Epithelial cell of esophagus (primary cell): Measurements from ENCODE around the gene NUBPL.
A peak's percentile ranks its signal among the peaks of the same experiment; 100 is the strongest.
"Not testable (repeated sequence)": the region's sequence is repeated elsewhere in the genome, so short reads cannot be mapped to it uniquely, and the experiment has no call there.

Experiments used
- DNase-seq: peaks from one replicate; pipeline ENCODE4 v3.0.0; 2010; ENCODE audit warnings: low read depth
- H3K4me3 ChIP-seq: 2 replicates; pipeline ENCODE4 v1.5.1; 2011; ENCODE audit warnings: mild to moderate bottlenecking, low read length, control low read depth
- CTCF ChIP-seq: IDR thresholded peaks from 2 replicates; pipeline ENCODE4 v1.5.1; 2011; ENCODE audit warnings: low read depth, mild to moderate bottlenecking, low read length, control low read depth, inconsistent platforms; ENCODE audit not compliant: insufficient read depth; ENCODE audit errors: missing control alignments

The NUBPL gene

GRCh38 chr14:31611778-31612433 is 50.7 kb downstream of the NUBPL start:
- TF ChIP-seq CTCF = no peak
- H3K4me3 ChIP-seq = no peak overlapping the region
- no peak for DNase-seq

DNA sequence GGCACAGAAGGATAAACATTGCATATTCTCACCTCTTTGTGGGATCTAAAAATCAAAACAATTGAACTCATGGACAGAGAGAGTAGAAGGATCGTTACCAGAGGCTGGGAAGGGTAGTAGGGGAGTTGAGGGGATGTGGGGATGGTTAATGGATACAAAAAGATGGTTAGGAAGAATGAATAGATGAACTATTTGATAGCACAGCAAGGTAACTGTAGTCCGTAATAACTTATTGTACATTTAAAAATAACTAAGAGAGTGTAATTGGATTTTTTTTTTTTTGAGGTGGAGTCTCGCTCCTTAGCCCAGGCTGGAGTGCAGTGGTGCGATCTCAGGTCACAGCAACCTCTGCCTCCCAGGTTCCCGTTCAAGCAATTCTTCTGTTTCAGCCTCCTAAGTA is 52.0 kb downstream of the NUBPL start:
- TF ChIP-seq CTCF = no peak
- DNase-seq = no peak
- no peak overlapping the region for H3K4me3 ChIP-seq

DNA sequence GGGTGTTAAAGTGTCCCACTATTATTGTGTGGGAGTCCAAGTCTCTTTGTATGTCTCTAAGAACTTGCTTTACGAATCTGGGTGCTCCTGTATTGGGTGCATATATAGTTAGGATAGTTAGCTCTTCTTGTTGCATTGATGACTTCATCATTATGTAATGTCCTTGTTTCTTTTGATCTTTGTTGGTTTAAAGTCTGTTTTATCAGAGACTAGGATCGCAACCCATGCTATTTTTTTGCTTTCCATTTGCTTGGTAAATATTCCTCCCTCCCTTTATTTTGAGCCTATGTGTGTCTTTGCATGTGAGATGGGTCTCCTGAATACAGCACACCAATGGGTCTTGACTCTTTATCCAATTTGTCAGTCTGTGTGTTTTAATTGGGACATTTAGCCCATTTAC is 57.7 kb downstream of the NUBPL start:
- DNase-seq, H3K4me3 ChIP-seq: not testable (repeated sequence)

- TF ChIP-seq CTCF = no peak
- no peak for DNase-seq
These were observed 58.2 kb downstream of the NUBPL start for GRCh38 chr14:31619440-31619839.

DNA sequence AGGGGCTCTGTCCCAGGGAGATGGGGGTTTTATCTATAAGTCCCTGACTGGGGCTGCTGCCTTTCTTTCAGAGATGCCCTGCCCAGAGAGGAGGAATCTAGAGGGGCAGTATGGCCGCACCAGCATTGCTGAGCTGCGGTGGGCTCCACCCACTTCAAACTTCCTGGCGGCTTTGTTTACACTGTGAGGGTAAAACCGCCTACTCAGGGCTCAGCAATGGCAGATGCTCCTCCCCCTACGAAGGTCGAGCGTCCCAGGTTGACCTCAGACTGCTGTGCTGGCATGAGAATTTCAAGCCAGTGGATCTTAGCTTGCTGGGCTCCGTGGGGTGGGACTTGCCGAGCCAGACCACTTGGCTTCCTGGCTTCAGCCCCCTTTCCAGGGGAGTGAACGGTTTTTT is 59.7 kb downstream of the NUBPL start:
- not testable (repeated sequence) for DNase-seq, H3K4me3 ChIP-seq

More at GRCh38 chr14:31619440-31619839, 58.2 kb downstream of the NUBPL start:
- H3K4me3 ChIP-seq = no peak overlapping the region

DNA sequence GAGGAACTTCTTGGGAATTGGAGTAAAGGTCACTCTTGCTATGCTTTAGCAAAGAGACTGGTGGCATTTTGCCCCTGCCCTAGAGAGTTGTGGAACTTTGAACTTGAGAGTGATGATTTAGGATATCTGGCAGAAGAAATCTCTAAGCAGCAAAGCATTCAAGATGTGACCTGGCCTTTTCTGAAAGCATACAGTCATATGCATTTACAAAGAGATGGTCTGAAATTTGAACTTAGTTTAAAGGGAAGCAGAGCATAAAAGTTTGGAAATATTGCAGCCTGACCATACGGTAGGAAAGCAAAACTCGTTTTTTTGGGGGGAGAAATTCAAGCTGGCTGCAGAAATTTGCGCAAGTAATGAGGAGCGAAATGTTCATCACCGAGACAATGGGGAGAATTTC is 60.9 kb downstream of the NUBPL start:
- H3K4me3 ChIP-seq = no peak overlapping the region
- no peak for DNase-seq
- no peak for TF ChIP-seq CTCF

GRCh38 chr14:31652900-31653299 is 91.7 kb downstream of the NUBPL start:
- not testable (repeated sequence) for DNase-seq

DNA sequence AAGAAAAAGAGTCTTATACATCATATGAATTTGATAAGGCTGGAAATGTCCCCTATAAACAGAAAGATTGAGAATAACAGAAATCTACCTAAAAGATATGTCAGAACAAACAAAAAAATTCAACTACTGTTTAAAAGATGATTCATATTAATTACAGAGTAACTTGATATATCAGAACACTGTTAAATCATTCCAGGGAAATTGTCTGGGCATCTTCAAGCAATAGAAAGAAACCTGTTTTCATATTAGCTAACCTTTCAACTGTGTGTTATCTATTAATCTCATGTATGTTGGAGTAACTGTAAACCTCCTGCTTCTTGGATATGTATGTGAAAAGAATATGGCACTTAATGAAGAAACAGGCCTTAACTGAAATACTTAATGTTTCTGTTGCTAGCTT is 96.7 kb downstream of the NUBPL start:
- H3K4me3 ChIP-seq = no peak overlapping the region
- no peak for TF ChIP-seq CTCF
- DNase-seq = peak; percentile 18

More at GRCh38 chr14:31652900-31653299, 91.7 kb downstream of the NUBPL start:
- H3K4me3 ChIP-seq = not testable (repeated sequence)

DNA sequence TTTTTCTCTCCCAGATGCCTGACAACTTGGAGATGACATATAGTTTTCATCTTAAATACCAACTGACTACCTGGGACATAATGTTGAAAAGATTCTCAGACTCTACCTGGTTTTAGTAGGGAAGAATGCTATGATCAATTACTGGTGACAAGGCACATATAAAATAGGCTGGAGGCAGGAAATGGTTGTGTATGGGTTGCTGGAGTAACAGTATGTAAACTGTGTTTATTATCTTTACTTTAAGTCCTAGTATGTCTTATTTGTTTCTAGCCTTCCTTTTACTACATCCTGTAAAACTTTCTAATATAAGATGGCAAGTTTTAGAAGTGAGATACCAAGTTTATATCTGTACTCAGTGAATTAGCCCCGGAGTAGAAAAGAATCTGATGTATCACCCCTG is 98.1 kb downstream of the NUBPL start:
- H3K4me3 ChIP-seq = no peak overlapping the region
- DNase-seq = no peak
- no peak for TF ChIP-seq CTCF
